Panc1 (cell line): ENCODE measurements around the gene CDC42EP4.

Experiments used
- POLR2AphosphoS5 ChIP-seq: IDR thresholded peaks from 2 replicates; pipeline ENCODE4 v1.6.1; 2012; ENCODE audit warnings: mild to moderate bottlenecking, low read depth, low read length, moderate library complexity
- SIN3A ChIP-seq: IDR thresholded peaks from 2 replicates; pipeline ENCODE4 v1.6.1; 2012; ENCODE audit warnings: low read depth, mild to moderate bottlenecking, low read length, moderate library complexity, borderline replicate concordance; ENCODE audit not compliant: insufficient read depth
- TF ChIP-seq, protein P1 (sequence below): fragments of 450-650 bp; IDR thresholded peaks from 2 replicates; pipeline ENCODE4 v1.5.1; 2017; ENCODE audit warnings: mild to moderate bottlenecking

DNA sequence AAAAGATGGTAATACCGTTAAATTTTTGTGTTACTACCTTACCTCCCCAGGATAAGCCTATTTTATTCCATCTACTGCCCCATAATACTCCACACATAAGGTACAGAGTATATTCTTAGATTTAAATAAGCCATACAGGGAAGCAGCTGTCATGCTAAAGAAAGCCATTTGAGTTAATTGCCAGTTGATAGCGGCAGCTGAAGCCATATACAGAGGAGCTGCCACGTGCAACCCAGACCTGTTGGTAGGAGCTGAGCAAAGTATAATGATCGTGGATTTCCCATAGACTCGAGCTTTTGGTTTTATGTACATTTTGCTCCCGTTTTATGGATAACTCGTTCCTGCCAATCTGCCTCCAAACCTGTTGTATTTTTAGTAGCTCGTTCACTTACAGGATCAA is 62.1 kb downstream of the CDC42EP4 start:
- TF ChIP-seq, protein P1, sequence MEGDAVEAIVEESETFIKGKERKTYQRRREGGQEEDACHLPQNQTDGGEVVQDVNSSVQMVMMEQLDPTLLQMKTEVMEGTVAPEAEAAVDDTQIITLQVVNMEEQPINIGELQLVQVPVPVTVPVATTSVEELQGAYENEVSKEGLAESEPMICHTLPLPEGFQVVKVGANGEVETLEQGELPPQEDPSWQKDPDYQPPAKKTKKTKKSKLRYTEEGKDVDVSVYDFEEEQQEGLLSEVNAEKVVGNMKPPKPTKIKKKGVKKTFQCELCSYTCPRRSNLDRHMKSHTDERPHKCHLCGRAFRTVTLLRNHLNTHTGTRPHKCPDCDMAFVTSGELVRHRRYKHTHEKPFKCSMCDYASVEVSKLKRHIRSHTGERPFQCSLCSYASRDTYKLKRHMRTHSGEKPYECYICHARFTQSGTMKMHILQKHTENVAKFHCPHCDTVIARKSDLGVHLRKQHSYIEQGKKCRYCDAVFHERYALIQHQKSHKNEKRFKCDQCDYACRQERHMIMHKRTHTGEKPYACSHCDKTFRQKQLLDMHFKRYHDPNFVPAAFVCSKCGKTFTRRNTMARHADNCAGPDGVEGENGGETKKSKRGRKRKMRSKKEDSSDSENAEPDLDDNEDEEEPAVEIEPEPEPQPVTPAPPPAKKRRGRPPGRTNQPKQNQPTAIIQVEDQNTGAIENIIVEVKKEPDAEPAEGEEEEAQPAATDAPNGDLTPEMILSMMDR = no peak
- TF ChIP-seq POLR2AphosphoS5 (no peak), SIN3A (no peak)
